Measurements from ENCODE around the gene MIGA2.
"Not testable (repeated sequence)": the region's sequence is repeated elsewhere in the genome, so short reads cannot be mapped to it uniquely, and the experiment has no call there.

Gene MIGA2

GRCh38 chr9:129036241-129036922 is at the start of gene MIGA2:
Gene MIGA2, plus strand, starts transcription at chr9:129036626. Its CDS starts 3,969 bp downstream, at chr9:129040595.
- DNase-seq (ENCODE audit: low read depth) = peak; percentile 88

- DNase-seq (ENCODE audit: low read depth) = no peak
Measured at GRCh38 chr9:128986671-128987070, 49.8 kb upstream of the MIGA2 start.

GRCh38 chr9:128987805-128988204 is 48.6 kb upstream of the MIGA2 start:
- DNase-seq (ENCODE audit: low read depth) = no peak

GRCh38 chr9:128992995-128993394 is 43.4 kb upstream of the MIGA2 start:
- no peak for DNase-seq (ENCODE audit: low read depth)

- DNase-seq (ENCODE audit: low read depth) = no peak
Measured at GRCh38 chr9:128995791-128996190, 40.6 kb upstream of the MIGA2 start.

- no peak for DNase-seq (ENCODE audit: low read depth)
Measured at GRCh38 chr9:128998462-128998861, 38.0 kb upstream of the MIGA2 start.

- DNase-seq (ENCODE audit: low read depth) = no peak
Measured at GRCh38 chr9:128999581-129000206, 36.7 kb upstream of the MIGA2 start.

GRCh38 chr9:129001504-129002325 is 34.7 kb upstream of the MIGA2 start:
- no peak for DNase-seq (ENCODE audit: low read depth)

GRCh38 chr9:129002992-129003391 is 33.4 kb upstream of the MIGA2 start:
- DNase-seq (ENCODE audit: low read depth) = no peak

GRCh38 chr9:129004173-129004572 is 32.3 kb upstream of the MIGA2 start:
- not testable (repeated sequence) for DNase-seq (ENCODE audit: low read depth)

GRCh38 chr9:129005336-129005997 is 31.0 kb upstream of the MIGA2 start:
- DNase-seq (ENCODE audit: low read depth) = no peak

- DNase-seq (ENCODE audit: low read depth) = no peak
Measured at GRCh38 chr9:129006328-129007034, 29.9 kb upstream of the MIGA2 start.

- DNase-seq (ENCODE audit: low read depth) = no peak
Measured at GRCh38 chr9:129007035-129007765, 29.2 kb upstream of the MIGA2 start.

GRCh38 chr9:129007766-129008468 is 28.5 kb upstream of the MIGA2 start:
- no peak for DNase-seq (ENCODE audit: low read depth)

GRCh38 chr9:129008469-129008965 is 27.9 kb upstream of the MIGA2 start:
- no peak for DNase-seq (ENCODE audit: low read depth)

- no peak for DNase-seq (ENCODE audit: low read depth)
Measured at GRCh38 chr9:129008986-129009583, 27.3 kb upstream of the MIGA2 start.

GRCh38 chr9:129009584-129010141 is 26.8 kb upstream of the MIGA2 start:
- DNase-seq (ENCODE audit: low read depth) = no peak

GRCh38 chr9:129010267-129010975 is 26.0 kb upstream of the MIGA2 start:
- DNase-seq (ENCODE audit: low read depth) = no peak

GRCh38 chr9:129011170-129011569 is 25.3 kb upstream of the MIGA2 start:
- no peak for DNase-seq (ENCODE audit: low read depth)
